Fibroblast of peridontal ligament (primary cell): ENCODE results near the gene DNAH11.
A peak's percentile ranks its signal among the peaks of the same experiment; 100 is the strongest.
"Not testable (repeated sequence)": the region's sequence is repeated elsewhere in the genome, so short reads cannot be mapped to it uniquely, and the experiment has no call there.

Experiments used
- DNase-seq: peaks from one replicate; pipeline ENCODE4 v3.0.0-alpha.2; 2010; ENCODE audit errors: extremely low read depth

Gene DNAH11

DNA sequence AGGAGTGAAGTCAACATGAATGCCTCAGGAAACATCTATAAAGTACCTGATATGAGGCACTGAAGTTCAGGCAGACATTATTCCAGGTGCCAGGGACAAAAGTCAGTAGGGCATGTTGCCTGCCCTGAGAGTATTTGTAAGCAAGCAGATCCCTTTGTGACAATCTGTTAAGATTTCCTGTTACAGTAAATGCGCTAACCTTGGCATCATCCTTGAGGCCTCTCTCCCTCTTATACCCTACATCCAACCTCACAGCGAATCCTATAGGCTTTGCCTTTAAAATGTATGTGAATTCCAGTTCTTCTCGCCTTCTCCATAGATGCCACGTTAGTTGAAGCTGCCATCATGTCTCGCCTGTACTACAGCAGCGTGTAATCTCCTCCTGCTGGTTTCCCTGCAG, 165.3 kb downstream of the DNAH11 start:
- DNase-seq = no peak

DNA sequence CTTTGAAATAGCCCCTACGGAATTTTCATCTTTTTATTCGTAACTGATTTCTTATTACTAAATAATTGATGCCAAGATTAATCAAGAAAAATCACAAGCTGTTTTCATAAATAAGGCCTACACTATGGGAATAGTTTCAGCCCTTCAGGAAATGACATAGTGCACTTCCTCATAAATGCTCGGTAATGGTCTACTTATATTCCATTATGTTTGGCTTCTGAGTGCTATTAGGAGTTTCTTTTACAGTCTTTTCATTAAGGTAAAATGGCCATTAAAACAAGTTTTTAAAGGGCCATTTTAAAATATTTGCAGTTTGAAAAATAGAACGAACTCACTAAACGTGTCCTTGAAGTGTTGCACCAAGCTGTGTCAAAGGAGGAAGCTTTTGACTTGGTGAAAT, 174.5 kb downstream of the DNAH11 start:
- no peak for DNase-seq

DNA sequence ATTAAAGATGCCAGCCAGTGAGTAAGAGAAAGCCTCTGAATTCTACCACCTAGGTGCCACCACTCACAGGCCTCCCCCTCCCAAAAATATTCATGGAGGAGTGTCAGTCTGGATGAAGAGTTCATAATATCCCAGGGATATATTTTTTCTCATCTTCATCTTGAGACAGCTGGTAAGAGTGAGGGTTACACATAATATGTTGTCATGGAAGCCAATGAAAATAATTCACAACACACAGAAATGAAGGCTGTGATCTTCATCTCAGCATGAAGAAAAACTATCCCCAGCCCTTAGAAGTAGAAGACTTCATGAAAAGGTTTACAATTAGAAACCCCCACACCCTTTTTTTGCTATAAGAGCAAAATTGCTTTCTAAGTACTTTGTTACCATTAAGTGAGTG, 175.6 kb downstream of the DNAH11 start:
- DNase-seq = no peak

DNA sequence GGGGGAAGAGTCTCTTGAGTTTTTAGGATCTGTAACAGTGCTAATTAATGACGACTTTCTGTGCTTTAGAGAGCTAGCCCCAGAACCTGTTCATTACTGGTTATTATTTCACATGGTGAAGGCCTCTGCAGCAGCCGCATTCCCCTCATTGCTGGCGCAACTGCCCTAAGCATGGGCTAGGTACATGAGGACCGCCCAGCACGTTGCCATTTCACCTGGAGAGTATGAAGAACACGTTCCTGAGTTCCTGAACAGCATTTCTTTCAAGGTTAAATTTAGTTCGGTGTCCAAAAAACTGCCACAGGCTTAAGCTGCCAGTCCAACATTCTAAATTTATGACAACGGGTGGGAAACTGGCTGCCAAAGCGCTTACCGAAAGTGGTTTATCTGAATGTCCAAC, 177.0 kb downstream of the DNAH11 start:
- no peak for DNase-seq

DNA sequence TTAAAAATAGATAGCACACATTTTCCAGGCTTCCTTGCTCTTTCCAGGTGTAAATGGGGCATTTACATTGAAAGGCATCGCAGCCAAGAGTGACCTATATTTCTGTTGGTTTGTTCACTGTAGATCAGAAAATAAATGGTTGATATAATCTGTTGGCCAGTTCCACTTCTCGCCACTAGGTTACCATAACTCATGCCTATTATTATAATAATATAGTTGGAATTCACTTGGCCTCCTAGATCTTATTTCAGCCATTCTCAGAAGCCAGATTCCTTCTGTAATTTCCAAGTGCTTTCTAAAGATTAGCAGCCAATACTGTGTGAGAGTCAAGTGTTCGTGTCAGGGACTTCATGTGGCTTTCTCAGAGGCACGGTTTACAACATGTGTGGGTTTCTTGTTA, 179.5 kb downstream of the DNAH11 start:
- no peak for DNase-seq

DNA sequence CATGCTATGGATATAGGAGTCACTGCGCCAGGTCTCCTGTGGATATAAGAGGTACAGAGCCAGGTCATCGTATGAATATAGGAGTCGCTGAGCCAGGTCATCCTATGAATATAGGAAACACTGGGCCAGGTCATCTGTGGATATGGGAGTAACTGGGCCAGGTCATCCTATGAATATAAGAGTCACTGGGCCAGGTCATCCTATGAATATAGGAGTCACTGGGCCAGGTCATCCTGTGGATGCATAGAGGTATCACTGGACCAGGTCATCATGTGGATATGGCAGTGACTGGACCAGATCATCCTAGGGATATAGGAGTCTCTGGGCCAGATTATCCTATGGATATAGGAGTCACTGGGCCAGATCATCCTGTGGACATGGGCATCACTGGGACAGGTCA, 181.7 kb downstream of the DNAH11 start:
- no peak for DNase-seq

DNA sequence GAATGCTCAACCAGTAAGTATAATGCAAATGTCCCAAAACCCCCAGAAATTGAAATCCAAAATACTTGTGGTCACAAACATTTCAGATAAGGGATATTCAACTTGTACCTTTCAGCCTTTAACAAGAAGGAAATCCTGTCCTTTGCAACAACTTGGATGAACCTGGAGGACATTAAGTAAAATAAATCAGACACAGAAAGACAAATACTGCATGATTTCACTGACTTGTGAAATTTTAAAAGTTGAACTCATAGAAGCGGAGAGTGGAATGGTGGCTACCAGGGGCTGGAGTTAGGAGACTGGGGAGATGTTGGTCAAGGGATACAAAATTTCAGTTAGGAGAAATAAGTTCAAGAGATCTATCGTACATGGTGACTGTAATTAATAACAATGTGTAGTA, 187.6 kb downstream of the DNAH11 start:
- DNase-seq = no peak

DNA sequence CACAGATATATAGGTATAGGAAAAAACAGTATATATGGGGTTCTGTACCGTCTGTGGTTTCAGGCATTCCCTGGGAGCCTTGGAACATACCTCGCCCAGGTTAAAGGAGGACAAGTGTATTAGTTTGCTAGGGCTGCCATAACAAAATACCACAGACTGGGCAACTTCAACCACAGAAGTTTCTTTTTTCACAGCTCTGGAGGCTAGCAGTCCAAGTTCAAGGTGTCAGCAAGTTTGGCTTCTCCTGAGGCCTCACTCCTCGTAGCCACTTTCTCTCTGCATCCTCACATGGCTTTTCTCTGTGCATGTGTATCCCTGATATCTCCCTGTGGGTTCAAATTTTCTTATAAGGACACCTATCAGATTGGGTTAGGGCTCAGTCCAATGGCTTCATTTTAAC, 189.1 kb downstream of the DNAH11 start:
- DNase-seq = no peak

DNA sequence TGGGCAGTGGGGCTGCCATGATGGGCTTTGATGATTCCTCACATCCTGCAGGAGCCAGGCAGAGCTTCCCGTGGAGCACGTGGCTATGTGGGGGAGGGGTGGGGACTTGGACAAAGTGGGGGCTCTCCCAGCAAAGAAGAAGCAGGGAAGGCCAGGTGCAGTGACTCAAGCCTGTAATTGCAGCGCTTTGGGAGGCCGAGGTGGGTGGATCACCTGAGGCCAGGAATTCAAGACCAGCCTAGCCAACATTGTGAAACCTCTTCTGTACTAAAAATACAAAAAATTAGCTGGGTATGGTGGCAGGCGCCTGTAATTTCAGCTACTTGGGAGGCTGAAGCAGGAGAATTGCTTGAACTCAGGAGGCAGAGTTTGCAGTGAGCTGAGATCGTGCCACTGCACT, 190.1 kb downstream of the DNAH11 start:
- DNase-seq = not testable (repeated sequence)

DNA sequence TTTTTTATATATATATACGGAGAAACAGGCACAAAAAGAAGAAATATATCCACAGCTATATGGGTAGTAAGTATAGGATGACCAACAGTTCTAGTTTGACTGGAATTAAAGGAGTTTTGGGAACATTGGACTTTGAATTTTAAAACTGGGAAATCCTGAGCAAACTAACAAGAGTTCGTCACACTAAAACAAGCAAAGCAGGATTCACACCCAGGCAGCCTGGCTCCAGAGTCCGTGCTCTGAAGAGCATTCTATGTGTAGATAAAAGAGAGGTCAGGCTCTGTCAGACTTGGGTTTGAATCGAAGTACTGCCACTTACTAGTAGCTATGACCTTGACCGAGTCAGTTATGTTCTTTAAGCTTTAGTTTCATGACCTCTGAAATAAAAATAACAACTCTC, 191.0 kb downstream of the DNAH11 start:
- no peak for DNase-seq

DNA sequence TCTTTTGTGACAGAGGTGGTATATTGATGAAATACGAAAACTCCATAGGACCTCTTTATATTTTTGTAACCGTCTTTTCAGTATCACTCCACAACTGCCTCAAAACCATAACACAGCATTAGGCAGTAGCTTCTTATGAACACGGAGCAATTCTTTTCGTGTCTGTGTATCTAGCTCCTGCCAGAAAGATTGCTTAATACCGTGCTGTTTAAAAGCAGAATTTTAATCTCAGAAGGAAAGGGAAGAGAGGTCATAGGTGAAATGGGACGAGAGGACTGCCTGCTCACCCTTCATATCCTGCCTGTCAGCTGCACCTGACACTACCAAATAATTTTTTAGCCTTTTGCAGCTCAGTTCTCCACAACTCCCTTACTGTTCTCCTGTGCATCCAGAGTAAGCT, 200.7 kb downstream of the DNAH11 start:
- DNase-seq = no peak

DNA sequence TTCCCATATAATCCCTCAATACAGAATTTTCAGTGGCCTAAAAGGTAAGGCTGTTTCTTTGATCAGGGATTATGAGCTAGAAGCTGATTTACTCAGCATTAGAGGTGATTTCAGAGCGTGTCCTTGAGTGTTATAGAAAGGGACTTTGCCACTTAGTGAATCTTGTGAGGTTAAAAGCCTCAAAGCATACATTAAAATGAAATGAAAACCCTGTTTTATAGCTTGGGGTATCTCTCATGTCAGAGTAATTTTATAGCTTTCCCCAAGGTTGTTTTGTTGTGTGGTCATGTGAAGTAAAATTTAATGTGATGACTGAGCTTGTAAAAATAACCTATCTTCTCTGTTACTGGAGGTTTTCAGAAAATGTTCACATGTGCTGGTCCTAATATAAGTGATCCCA, 204.1 kb downstream of the DNAH11 start:
- no peak for DNase-seq

DNA sequence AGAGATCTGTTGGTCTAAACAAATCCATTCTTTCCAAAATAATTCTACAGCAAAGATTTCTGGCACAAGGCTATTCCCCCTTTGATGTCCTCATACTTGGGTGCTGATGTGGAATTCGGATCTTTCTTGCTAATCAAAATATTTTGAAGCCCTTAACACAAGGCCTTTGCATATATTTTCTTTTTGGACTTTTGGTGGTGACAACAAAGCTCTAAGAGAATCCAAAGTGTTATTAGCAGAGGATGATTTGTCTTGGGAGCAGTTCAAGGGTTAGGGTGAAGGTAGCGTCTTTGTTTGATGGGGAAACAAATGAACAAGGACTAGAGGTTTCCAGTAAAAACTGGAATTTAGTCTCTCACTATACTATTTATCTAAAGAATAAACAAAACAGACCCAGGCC, 205.0 kb downstream of the DNAH11 start:
- no peak for DNase-seq

DNA sequence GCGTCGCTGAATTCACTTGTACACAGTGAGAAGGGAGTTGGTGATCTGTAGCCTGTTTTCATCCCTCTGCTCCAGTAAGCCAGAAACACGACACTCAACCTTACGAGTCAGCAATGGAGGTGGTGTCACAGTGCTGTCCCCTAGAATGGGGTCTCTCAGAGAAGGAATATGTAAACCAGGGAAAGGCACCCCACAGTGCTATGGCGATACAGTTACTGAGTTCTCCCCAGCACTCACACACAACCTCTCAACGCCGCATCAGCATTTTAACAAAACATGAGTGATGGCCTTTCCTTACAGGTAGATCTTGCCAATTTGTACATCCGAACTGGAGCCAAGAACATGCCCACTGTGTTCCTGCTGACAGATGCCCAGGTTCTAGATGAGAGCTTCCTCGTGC, 206.5 kb downstream of the DNAH11 start:
- DNase-seq = no peak

DNA sequence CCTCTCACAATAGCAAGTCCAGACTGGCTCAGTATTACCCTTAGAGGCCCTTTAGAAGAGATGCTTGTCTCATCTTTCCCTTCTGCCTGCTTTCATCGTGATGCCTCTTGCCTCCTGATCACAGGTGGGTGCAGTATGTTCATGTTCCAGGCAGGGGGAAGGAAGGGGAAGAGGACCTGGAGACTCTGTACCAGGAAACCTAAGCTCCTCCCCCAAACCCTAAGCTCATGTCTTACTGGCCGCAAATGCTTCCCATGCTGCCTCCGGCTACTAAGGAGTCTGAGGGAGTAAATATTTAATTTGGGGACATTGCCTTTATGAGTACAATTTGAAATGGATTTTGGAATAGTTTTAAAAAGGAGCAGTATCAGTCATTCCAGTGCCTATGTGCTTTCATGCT, 210.2 kb downstream of the DNAH11 start:
- DNase-seq = no peak

DNA sequence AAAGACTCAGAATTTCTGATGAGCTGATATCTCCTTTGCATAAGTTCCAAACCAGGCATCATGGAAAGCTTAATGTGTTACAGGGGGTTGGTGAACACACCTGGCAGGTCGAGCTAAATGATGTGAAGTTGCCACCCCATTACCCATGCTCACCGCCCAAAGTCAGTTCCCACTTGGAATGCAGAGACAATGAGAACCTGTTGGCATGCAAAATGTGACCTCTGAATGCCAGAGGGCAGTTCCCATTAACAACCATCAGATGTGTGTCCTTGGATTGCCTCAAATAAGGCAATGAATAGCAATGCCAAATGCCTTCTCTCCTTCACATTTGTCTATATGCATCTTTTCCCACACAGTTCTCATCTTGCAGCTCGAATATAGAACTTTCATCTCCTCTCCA, 212.1 kb downstream of the DNAH11 start:
- no peak for DNase-seq

DNA sequence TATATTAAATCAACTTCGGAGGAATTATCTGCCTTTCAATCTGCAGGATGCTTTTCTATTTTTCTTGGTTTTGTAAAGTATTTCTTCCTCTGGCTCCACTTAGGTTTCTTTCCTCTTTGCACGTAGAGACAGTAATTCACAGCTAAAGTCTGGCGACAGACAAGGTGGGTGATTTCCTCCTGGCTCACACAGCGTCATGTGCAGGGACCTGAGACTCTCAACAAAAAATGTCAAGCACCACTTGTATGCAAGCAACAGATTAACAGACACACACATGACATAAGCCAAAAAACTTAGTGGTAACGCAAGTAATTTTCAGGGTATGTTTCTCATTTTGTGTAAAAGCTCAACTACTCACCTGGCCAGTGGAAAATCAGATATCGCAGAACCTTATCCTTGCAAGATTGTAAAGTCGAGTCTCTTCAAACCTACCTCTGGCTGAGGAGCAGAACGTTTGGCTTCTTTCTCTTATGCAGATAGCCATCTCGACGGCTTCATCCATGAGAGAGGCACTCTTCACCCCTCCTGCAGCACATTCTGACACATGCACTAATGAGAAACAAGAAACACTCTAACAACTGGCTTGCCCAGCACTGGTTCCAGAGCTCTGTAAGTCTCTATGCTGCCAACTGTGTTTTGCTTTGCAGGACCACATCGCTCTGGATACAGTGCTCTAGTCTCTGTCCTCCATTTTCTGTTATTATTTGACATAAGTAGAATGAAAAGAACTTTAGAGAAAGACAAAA, 214.9 kb downstream of the DNAH11 start:
- DNase-seq = no peak

DNA sequence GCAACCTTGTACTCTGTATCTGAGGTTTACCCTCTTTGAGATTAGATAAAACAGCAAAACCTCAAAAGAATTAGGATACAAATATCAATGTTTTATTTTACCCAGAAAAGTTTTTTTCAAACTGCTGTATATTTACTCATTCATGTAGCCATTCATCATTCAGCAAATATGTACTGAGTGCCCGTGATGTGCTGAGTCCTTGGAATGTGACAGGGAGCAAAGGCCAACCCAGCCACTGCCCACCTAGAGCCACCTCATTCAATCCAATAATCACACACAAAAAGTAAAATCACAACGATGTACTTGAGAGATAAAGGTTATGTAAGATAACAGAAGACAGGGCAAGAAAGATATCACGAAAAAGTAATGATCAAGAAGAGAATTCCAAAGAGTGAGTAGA, 215.4 kb downstream of the DNAH11 start:
- DNase-seq = no peak

DNA sequence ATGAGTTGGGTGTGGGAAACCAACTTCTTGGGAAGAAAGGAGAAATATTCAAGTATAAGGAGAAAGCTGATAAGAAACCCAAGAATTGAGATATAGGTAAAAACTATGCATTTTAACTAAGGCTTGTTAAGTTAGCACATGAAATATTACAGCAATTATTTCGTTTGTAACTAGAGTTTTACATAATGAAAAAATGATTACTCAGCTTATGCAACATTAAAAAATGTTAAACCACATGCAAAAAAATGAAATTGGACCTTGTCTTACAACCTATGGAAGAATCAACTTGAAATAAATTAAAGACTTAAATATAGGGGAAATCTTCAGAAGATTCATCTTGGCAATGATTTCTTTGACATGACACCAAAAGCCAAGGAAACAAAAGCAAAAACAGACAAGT, 219.6 kb downstream of the DNAH11 start:
- no peak for DNase-seq

DNA sequence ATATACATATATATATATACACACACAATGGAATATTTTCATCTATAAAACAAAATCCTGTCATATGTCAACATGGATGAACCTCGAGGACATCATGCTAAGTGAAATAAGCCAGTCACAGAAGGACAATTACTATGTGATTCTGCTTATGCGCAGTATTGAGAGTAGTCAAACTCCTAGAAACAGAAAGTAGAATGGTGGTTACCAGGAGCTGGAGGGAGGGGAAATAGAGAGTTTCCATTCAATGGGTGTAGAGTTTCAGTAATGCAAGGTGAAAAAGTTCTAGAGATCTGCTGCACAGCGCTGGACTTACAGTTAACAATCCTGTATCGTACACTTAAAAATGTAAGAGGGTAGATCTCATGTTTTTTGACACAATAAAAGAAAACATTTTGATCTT, 221.0 kb downstream of the DNAH11 start:
- DNase-seq = no peak

DNA sequence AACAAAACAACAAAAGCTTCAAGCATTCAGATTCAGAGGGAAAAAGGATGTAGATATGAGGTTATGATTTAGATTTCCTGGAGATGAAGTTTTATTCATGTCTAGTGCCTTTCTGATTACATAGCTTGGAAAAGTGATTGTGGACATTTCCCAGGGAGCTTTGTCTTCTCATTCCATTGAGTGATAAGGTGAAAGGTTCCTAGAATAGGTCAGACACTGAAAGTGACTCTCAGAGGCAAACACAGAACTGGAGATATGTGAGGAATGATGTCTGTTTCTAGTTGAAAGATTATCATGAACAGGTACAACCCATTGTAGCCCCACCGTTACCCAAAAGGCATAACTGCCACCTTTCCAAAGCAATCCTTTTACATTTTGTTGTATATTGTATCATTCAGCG, 223.4 kb downstream of the DNAH11 start:
- no peak for DNase-seq

DNA sequence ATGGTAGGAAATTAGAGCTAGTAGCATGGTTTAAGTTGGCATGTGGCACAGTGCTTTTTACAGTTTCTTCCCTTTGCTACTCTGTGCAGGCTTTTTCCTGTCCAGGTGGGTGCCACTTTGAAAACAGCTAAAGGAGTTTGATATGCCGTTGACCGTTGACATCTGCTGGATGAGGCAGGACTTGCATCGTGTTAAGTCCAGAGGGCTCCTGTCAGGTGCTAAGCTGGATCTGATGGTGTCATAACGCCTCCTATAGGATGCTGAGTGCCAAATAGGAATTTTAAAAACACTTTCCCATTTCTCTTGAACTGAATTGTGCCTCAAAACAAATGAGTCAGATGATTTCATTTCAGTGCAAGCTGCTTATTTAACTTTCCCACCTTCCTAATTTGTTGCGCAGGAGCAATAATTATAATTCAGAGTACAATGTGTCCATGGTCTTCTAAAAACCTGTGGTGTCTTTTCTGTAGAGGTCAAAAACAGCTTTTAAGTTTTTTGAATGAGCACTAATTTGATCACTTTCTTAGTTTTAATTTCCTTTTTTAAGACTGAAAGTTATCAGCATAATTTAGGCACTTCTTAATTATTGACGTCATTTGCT, 224.6 kb downstream of the DNAH11 start:
- peak; percentile 3 for DNase-seq

DNA sequence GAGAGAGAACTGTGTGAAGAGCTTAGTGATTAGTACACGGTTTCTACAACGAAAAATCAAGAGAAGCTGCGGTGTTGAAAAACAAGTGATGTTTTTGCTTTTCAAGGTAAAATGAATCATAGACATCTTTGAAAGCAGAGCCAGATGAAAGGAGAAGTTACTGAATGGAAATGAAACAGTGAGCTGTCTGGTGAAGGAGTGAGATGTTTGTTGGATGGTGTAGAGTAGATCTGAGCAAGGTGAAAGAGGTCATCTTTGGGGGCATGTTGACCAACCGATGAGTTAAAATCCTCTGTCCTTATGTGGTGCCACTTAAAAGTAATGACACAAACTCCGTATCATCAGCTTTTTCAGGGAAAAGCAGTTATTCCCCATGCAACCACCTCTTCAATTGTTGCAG, 225.4 kb downstream of the DNAH11 start:
- DNase-seq = no peak

DNA sequence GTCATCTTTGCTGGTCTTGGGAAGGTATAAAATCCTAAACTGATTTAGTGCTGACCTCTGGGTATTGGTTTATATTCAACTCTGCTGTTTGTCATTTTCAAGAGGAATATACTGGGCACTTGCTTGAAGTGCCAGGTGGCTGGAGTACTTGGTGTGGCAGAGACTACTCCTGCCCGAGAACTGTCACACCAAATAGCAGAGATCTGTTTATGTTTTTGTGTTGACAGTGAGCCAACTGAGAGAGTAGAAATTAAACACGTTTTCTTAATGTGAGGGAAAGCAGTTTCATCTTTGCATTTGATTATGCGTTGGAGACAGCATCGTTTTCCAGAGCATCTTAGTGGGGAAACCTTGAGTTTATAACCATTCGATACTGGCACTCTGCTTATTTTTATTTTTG, 228.4 kb downstream of the DNAH11 start:
- DNase-seq = no peak
